ENCODE results near the gene TRMT11. TPM values are rescaled to one million over a fixed set of nuclear protein-coding genes. Genes with fewer than 3 reads are reported as not detected.
A peak's percentile ranks its signal among the peaks of the same experiment; 100 is the strongest.

TRMT11 gene
- polyA plus RNA-seq, 1 experiment: 27.3 TPM

DNA sequence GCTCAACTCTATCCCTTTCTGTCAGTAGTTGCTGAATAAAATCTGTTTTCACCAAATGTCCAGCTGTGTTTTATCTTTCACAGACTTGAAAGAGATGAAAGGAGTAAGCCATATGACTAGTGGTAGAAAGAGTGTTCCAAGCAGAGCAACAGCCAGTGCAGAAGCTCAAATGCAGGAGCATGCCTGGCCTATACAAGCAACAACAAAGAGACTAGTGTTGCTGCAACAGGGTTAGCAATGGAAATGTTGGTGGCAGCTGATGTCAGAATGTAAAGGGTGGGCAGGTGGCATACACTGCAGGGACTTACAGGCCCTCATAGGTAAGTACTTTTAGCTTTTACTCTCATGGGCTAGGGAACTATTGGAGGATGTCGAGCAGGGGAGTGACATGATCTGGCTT lies 35.0 kb upstream of the TRMT11 start:
- TF ChIP-seq CTCF (IDR thresholded peaks at IDR 0.05; ENCODE audit: low read depth, low read length): no peak
- CTCF ChIA-PET: interaction anchor here (0.6 to 11.8 kb wide), 8 partner anchors 22 to 641 kb away, joined by 3 to 196 read pairs (median 4); partner anchors contain the start of gene NCOA7

DNA sequence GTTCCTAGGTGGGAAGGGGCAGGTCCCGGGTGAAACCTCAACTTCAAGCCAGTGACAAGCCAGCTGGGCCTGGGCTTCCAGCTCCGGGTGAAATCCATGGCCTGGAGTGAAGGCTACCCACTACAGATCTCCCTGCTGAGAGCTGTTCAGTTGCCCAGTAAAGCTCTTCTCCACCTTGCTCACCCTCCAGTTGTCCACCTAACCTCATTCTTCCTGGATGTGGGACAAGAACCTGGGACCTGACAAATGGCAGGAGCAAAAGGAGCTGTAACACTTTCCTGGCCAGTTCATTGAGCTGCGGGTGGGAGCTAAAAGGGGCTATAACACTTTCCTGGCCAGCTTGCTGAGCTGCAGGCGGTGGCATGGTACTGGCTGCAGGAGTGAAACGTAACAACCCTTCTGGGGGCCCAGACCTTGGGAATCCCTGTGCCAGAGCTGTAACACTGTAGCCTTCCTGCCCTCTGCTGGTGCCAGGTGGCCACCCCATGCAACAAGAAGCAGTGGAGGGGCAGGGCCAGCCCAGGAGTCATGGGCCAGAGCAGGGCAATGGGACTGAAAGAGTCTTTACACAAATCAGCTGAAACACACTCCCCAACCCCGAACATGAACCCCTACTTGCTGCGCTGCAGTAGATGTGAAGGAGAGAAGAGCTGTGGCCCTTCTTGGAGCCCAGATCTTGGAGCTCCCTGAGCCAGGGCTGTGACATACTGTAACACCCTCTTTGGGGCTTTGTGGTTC lies 33.4 kb upstream of the TRMT11 start:
- no peaks in the 10 kb centered on the region for H3K27me3 ChIP-seq (ENCODE audit: control insufficient read depth, insufficient read depth, low read length)
- CTCF ChIA-PET: interaction anchor here (0.5 to 11.8 kb wide), 10 partner anchors 9 to 791 kb away, joined by 3 to 196 read pairs (median 4); partner anchors contain the start of gene NCOA7
- peak; percentile 46 for TF ChIP-seq CTCF (IDR thresholded peaks at IDR 0.05; ENCODE audit: low read depth, low read length)
- no peak overlapping the region for H3K27ac ChIP-seq (ENCODE audit: low read depth, low read length)
- POLR2A ChIA-PET: no interaction called here
- peaks cover 8% of the 10 kb centered on the region; the same call in 1 of the 2 replicates for H3K9me3 ChIP-seq (ENCODE audit: control insufficient read depth, insufficient read depth, low read length)
- H3K4me3 ChIP-seq (ENCODE audit: low read depth, low read length): no peak overlapping the region
- no peak for DNase-seq (ENCODE audit: low read depth, low spot score)

More for the DNA sequence above, 35.0 kb upstream of the TRMT11 start:
- no peaks in the 10 kb centered on the region for H3K27me3 ChIP-seq (ENCODE audit: control insufficient read depth, insufficient read depth, low read length)
- POLR2A ChIA-PET: no interaction called here
- peaks cover 4% of the 10 kb centered on the region; the same call in 1 of the 2 replicates for H3K9me3 ChIP-seq (ENCODE audit: control insufficient read depth, insufficient read depth, low read length)
- no peak overlapping the region for H3K4me3 ChIP-seq (ENCODE audit: low read depth, low read length)
- DNase-seq (ENCODE audit: low read depth, low spot score): no peak
- H3K27ac ChIP-seq (ENCODE audit: low read depth, low read length): no peak overlapping the region

DNA sequence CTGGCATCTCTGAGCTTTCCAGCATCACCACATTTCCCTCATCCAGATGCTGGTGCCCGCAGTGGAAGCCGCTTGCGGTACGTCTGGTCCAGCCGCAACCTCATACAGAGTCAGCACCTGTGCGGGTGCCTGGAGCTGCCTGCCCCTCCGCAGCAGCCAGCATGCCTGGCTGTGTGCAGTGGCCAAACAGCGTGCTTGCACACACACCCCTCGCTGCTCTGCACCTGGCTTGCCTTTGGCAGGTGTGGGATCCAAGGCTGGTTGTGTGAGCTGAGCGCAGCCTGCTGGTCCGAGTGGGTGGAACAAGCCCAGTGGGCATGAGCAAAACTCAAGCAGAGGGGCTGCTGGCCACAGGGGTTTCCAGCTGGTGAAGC lies 32.9 kb upstream of the TRMT11 start:
- no peak; the same call in 1 of the 2 replicates for TF ChIP-seq CTCF (IDR thresholded peaks at IDR 0.05; ENCODE audit: low read depth, low read length)
- no peaks in the 10 kb centered on the region for H3K27me3 ChIP-seq (ENCODE audit: control insufficient read depth, insufficient read depth, low read length)
- DNase-seq (ENCODE audit: low read depth, low spot score): no peak
- peaks cover 8% of the 10 kb centered on the region; the same call in 1 of the 2 replicates for H3K9me3 ChIP-seq (ENCODE audit: control insufficient read depth, insufficient read depth, low read length)
- ChIA-PET POLR2A (no interaction called here), CTCF (interaction anchor here (0.5 to 11.8 kb wide), 9 partner anchors 9 to 791 kb away, joined by 3 to 196 read pairs (median 5); partner anchors contain the start of gene NCOA7)
- no peak overlapping the region for H3K4me3 ChIP-seq (ENCODE audit: low read depth, low read length)
- H3K27ac ChIP-seq (ENCODE audit: low read depth, low read length): no peak overlapping the region

- POLR2A ChIA-PET: no interaction called here
- peaks cover 8% of the 10 kb centered on the region; the same call in 1 of the 2 replicates for H3K9me3 ChIP-seq (ENCODE audit: control insufficient read depth, insufficient read depth, low read length)
- no peaks in the 10 kb centered on the region for H3K27me3 ChIP-seq (ENCODE audit: control insufficient read depth, insufficient read depth, low read length)
- DNase-seq (ENCODE audit: low read depth, low spot score): no peak
- CTCF ChIA-PET: interaction anchor here (1.4 to 11.8 kb wide), 6 partner anchors 20 to 169 kb away, joined by 6 to 196 read pairs (median 22); partner anchors contain the start of gene NCOA7
- no peak for TF ChIP-seq CTCF (IDR thresholded peaks at IDR 0.05; ENCODE audit: low read depth, low read length)
- no peak overlapping the region for H3K27ac ChIP-seq (ENCODE audit: low read depth, low read length)
- no peak overlapping the region for H3K4me3 ChIP-seq (ENCODE audit: low read depth, low read length)
Measured at GRCh38 chr6:125954735-125955339, 31.5 kb upstream of the TRMT11 start.
